GM18909 (cell line): ENCODE data around the gene CCDC102B.
A peak's percentile ranks its signal among the peaks of the same experiment; 100 is the strongest.
"Not testable (repeated sequence)": the region's sequence is repeated elsewhere in the genome, so short reads cannot be mapped to it uniquely, and the experiment has no call there.

ENCODE experiments used
- ATAC-seq: cut with Tn5 transposase; IDR thresholded peaks from one replicate; pipeline ENCODE4 v1.9.1; 2021; ENCODE audit warnings: mild to moderate bottlenecking; ENCODE audit not compliant: unreplicated experiment, poor library complexity

The CCDC102B gene

GRCh38 chr18:68960355-68960754, 162.5 kb downstream of the CCDC102B start:
- no peak for ATAC-seq

GRCh38 chr18:68962623-68963022, 164.7 kb downstream of the CCDC102B start:
- no peak for ATAC-seq

GRCh38 chr18:68965817-68966216, 167.9 kb downstream of the CCDC102B start:
- no peak for ATAC-seq

- no peak for ATAC-seq
Measured at GRCh38 chr18:68969027-68969426, 171.1 kb downstream of the CCDC102B start.

- ATAC-seq = no peak
Measured at GRCh38 chr18:68972176-68972575, 174.3 kb downstream of the CCDC102B start.

GRCh38 chr18:68979737-68980136, 181.9 kb downstream of the CCDC102B start:
- no peak for ATAC-seq

- ATAC-seq = no peak
Measured at GRCh38 chr18:68983126-68983525, 185.2 kb downstream of the CCDC102B start.

GRCh38 chr18:68984342-68984741, 186.5 kb downstream of the CCDC102B start:
- no peak for ATAC-seq

GRCh38 chr18:68985172-68985820, 187.4 kb downstream of the CCDC102B start:
- ATAC-seq = peak; percentile 80

- peak; percentile 50 for ATAC-seq
Measured at GRCh38 chr18:68991286-68991685, 193.4 kb downstream of the CCDC102B start.

GRCh38 chr18:68992719-68993482, 195.0 kb downstream of the CCDC102B start:
- ATAC-seq = peak; percentile 85

- no peak for ATAC-seq
Measured at GRCh38 chr18:68995675-68996074, 197.8 kb downstream of the CCDC102B start.

GRCh38 chr18:68997845-68998244, 200.0 kb downstream of the CCDC102B start:
- ATAC-seq = no peak

- no peak for ATAC-seq
Measured at GRCh38 chr18:69000366-69000765, 202.5 kb downstream of the CCDC102B start.

- ATAC-seq = no peak
Measured at GRCh38 chr18:69002233-69002632, 204.4 kb downstream of the CCDC102B start.

- not testable (repeated sequence) for ATAC-seq
Measured at GRCh38 chr18:69006212-69006611, 208.3 kb downstream of the CCDC102B start.

GRCh38 chr18:69008538-69008937, 210.7 kb downstream of the CCDC102B start:
- no peak for ATAC-seq

GRCh38 chr18:69021211-69021805, 223.4 kb downstream of the CCDC102B start:
- ATAC-seq = no peak

- no peak for ATAC-seq
Measured at GRCh38 chr18:69022426-69022825, 224.5 kb downstream of the CCDC102B start.

GRCh38 chr18:69031571-69031970, 233.7 kb downstream of the CCDC102B start:
- no peak for ATAC-seq

GRCh38 chr18:69032009-69032408, 234.1 kb downstream of the CCDC102B start:
- ATAC-seq = no peak
